GM12878 (cell line): Measurements from ENCODE around the gene TMEM231. TPM values are rescaled to one million over a fixed set of nuclear protein-coding genes. Genes with fewer than 3 reads are reported as not detected.

Source experiments
- ATAC-seq: fragments of 200-7000 bp; cut with Tn5 transposase; 3 replicates; pipeline ENCODE4 v1.9.1; 2020; ENCODE audit warnings: mild to moderate bottlenecking, moderate library complexity
- BruUV-seq: library from RNA; stranded (reverse); fragments of 400-500 nt; replicated peaks from 2 replicates; lab custom pipeline; 2021; lab: Mats Ljungman, UMichigan
- CTCF ChIA-PET: fragments of 300-600 bp; sonication (Branson Sonifier 250); formaldehyde crosslinking; extraction: SDS; loops from one replicate; lab custom pipeline; 2021; ENCODE audit warnings: inconsistent platforms; lab: Yijun Ruan, JAX
- POLR2A ChIA-PET: fragments of 350-600 bp; formaldehyde crosslinking; extraction: SDS; loops from one replicate; lab custom pipeline; 2021; ENCODE audit warnings: inconsistent platforms; lab: Charles Lee
- RAD21 ChIA-PET: fragments of 300-600 bp; sonication (Branson Sonifier 250); formaldehyde crosslinking; loops from one replicate; lab custom pipeline; 2023; ENCODE audit warnings: antibody characterized with exemption; ENCODE audit not compliant: unreplicated experiment; lab: Charles Lee
- SMC1A ChIA-PET: fragments of 300-600 bp; sonication (Branson Sonifier 250); formaldehyde crosslinking; loops from one replicate; lab custom pipeline; 2023; ENCODE audit not compliant: unreplicated experiment, uncharacterized antibody; lab: Charles Lee
- DNase-seq: peaks from one replicate; pipeline ENCODE4 v3.0.0-alpha.2; 2011; ENCODE audit warnings: low read depth, low spot score
- FAIRE-seq: peaks from 3 replicates; lab custom pipeline; 2011; peaks lifted over from hg19 to GRCh38; lab: Jason Lieb, UNC
- H2AFZ ChIP-seq: 2 replicates; pipeline ENCODE4 v1.6.0; 2011; ENCODE audit warnings: low read depth, low read length, control low read depth; ENCODE audit not compliant: control insufficient read depth
- H3K27ac ChIP-seq: 2 replicates; pipeline ENCODE4 v1.5.1; 2011; ENCODE audit warnings: control low read depth; ENCODE audit not compliant: control insufficient read depth, insufficient read depth
- H3K27me3 ChIP-seq, 2 experiments: replicated peaks in 1 of 2; 2 replicates each; pipeline versions ENCODE4 v1.6.0 to v1.6.1; 2011; ENCODE audit warnings: low read length in 1 of 2; ENCODE audit not compliant: control insufficient read depth in 2 of 2, insufficient read depth in 2 of 2
- H3K36me3 ChIP-seq, 2 experiments: 2 replicates each; pipeline ENCODE4 v1.5.1; 2011; ENCODE audit warnings: low read length in 1 of 2; ENCODE audit not compliant: control insufficient read depth in 2 of 2, insufficient read depth in 2 of 2
- H3K4me1 ChIP-seq: 2 replicates; pipeline ENCODE4 v1.6.1; 2011; ENCODE audit warnings: mild to moderate bottlenecking, low read length, moderate library complexity, mixed read lengths; ENCODE audit not compliant: control insufficient read depth, insufficient read depth
- H3K4me2 ChIP-seq: 2 replicates; pipeline ENCODE4 v1.6.0; 2011; ENCODE audit warnings: control low read depth; ENCODE audit not compliant: control insufficient read depth, insufficient read depth
- H3K4me3 ChIP-seq: fragments of 200-600 bp; sonication (generic); 2 replicates; pipeline ENCODE4 v1.5.1; 2016
- H3K79me2 ChIP-seq: 2 replicates; pipeline ENCODE4 v1.6.0; 2011; ENCODE audit warnings: low read length; ENCODE audit not compliant: control insufficient read depth, insufficient read depth
- H3K9ac ChIP-seq: 2 replicates; pipeline ENCODE4 v1.8.0; 2011; ENCODE audit warnings: low read length, control low read depth, mixed read lengths; ENCODE audit not compliant: control insufficient read depth, insufficient read depth
- H3K9me3 ChIP-seq: replicated peaks from 3 replicates; pipeline ENCODE4 v1.5.1; 2011; ENCODE audit warnings: mild to moderate bottlenecking, low read length; ENCODE audit not compliant: control insufficient read depth, insufficient read depth
- H4K20me1 ChIP-seq: 2 replicates; pipeline ENCODE4 v1.6.0; 2011; ENCODE audit not compliant: control insufficient read depth, insufficient read depth
- ATF3 ChIP-seq: IDR thresholded peaks from 2 replicates; pipeline ENCODE4 v1.6.1; 2011; ENCODE audit warnings: low read depth, mild to moderate bottlenecking, low read length, moderate library complexity, borderline replicate concordance; ENCODE audit errors: extremely low read depth
- ATF7 ChIP-seq: fragments of 450-650 bp; IDR thresholded peaks from 2 replicates; pipeline ENCODE4 v1.6.1; 2016; ENCODE audit warnings: low read depth, mild to moderate bottlenecking
- CBFB ChIP-seq: IDR thresholded peaks from 2 replicates; pipeline ENCODE4 v1.6.1; 2016; ENCODE audit warnings: antibody characterized with exemption, low read depth
- E4F1 ChIP-seq: fragments of 450-650 bp; IDR thresholded peaks from 2 replicates; pipeline ENCODE4 v1.6.1; 2018; ENCODE audit warnings: borderline replicate concordance, mild to moderate bottlenecking; ENCODE audit not compliant: partially characterized antibody
- IRF3 ChIP-seq: fragments of 450-650 bp; IDR thresholded peaks from 2 replicates; pipeline ENCODE4 v1.6.1; 2014; ENCODE audit warnings: mild to moderate bottlenecking
- NR2F1 ChIP-seq: fragments of 450-650 bp; conservative IDR thresholded peaks from 2 replicates; pipeline ENCODE4 v1.6.1; 2017; ENCODE audit warnings: mild to moderate bottlenecking
- NRF1 ChIP-seq: conservative IDR thresholded peaks from 2 replicates; pipeline ENCODE4 v1.6.1; 2011; ENCODE audit warnings: mild to moderate bottlenecking, low read depth, low read length, improper control_type of control experiment
- POLR2A ChIP-seq: IDR thresholded peaks from 2 replicates; pipeline ENCODE4 v1.6.1; 2011; ENCODE audit warnings: low read depth, mild to moderate bottlenecking, low read length
- ZBTB11 ChIP-seq: fragments of 450-650 bp; formaldehyde crosslinking; IDR thresholded peaks from 2 replicates; pipeline ENCODE4 v1.5.0; 2022; ENCODE audit warnings: mild to moderate bottlenecking, missing genetic modification characterization
- ZNF687 ChIP-seq: fragments of 450-650 bp; IDR thresholded peaks from 2 replicates; pipeline ENCODE4 v1.6.1; 2017; ENCODE audit warnings: mild to moderate bottlenecking, moderate library complexity
- WGBS: methylation state at CpG from one replicate; pipeline ENCODE4 v1.1.6; 2016; ENCODE audit warnings: low lambda C conversion rate; ENCODE audit not compliant: insufficient replicate concordance, insufficient coverage; ENCODE audit errors: missing lambda C conversion rate; 5-methylcytosine and 5-hydroxymethylcytosine counted together
- in situ Hi-C: fragments of 300-500 bp; cut with MboI; formaldehyde crosslinking; loops from 9 replicates; pipeline ENCODE4 v1.14.3; 2018; ENCODE audit warnings: mixed read lengths
- intact Hi-C: fragments of 100-400 bp; cut with micrococcal nuclease; formaldehyde crosslinking; loops from one replicate; pipeline ENCODE4 v1.14.2; 2022; ENCODE audit not compliant: unreplicated experiment
- polyA plus RNA-seq, 11 experiments: library from polyadenylated mRNA; depleted of rRNA in 4 of 11; unstranded in 6 of 11; stranded (reverse) in 5 of 11; fragments of >200 nt; fragmentation: Nextera tagmentation in 4 of 11; fragmentation: Illumina TruSeq in 1 of 11; extraction: Ambion mirVana in 4 of 11; extraction: Trizol in 1 of 11; gene quantifications; 1 replicate in 1 of 11; 2 replicates in 10 of 11; pipeline versions ENCODE4 v1.2.1 to v1.2.3, GENCODE V29; 2011 to 2016; ENCODE audit warnings: inconsistent platforms in 2 of 11, missing spikeins in 2 of 11, low read depth in 1 of 11
- total RNA-seq, 4 experiments: library from RNA; depleted of rRNA in 3 of 4; stranded (reverse); fragments of >200 nt in 3 of 4; fragmentation: Illumina TruSeq in 1 of 4; extraction: Trizol in 1 of 4; gene quantifications; 2 replicates each; pipeline versions ENCODE4 v1.2.1 to v1.2.3, GENCODE V29; 2013 to 2021

TMEM231 gene
- total and polyA plus RNA-seq, 10 of the 15 experiments (the other 5 are each of a cell fraction or from before 2014, with no cell fraction given): 1.2 to 9.1 (median 5.9) TPM

GRCh38 chr16:75514296-75514695 is 41.8 kb downstream of the TMEM231 start:
- Histone ChIP-seq H2AFZ (no peak overlapping the region), H3K9ac (no peak overlapping the region), H3K27me3 (no peaks in the 10 kb centered on the region), H3K79me2 (no peaks in the 10 kb centered on the region), H3K36me3 (no peaks in the 10 kb centered on the region), H3K4me2 (no peak overlapping the region), H3K9me3 (no peaks in the 10 kb centered on the region), H4K20me1 (no peaks in the 10 kb centered on the region), H3K4me3 (no peak overlapping the region), H3K4me1 (no peaks in the 10 kb centered on the region), H3K27ac (no peak overlapping the region)
- no peak for DNase-seq
- in situ Hi-C loops: no loop called here
- no TSS peak for BruUV-seq
- WGBS: 90% methylated on average over 11 of the region's 11 CpGs
- ATAC-seq: no peak
- POLR2A ChIA-PET: no interaction called here
- intact Hi-C loops: no loop called here
- no peak for FAIRE-seq
- CTCF ChIA-PET: no interaction called here
- SMC1A ChIA-PET: interaction anchor here (0.9 kb wide), 1 partner anchor 41 kb away, joined by 4 read pairs; no protein-coding TSS in a partner anchor
- RAD21 ChIA-PET: no interaction called here
- TF ChIP-seq E4F1: no peak
- no peak for TF ChIP-seq ZNF687
- TF ChIP-seq ATF3: no peak
- TF ChIP-seq NRF1: no peak
- TF ChIP-seq CBFB: no peak
- no peak for TF ChIP-seq ATF7
- TF ChIP-seq IRF3: no peak
- TF ChIP-seq ZBTB11 (CRISPR knock-in tag): no peak
- TF ChIP-seq NR2F1: no peak
- no peak for TF ChIP-seq POLR2A
